K562 (cell line): ENCODE data around the gene DOCK3. TPM values are rescaled to one million over a fixed set of nuclear protein-coding genes. Genes with fewer than 3 reads are reported as not detected.

ENCODE experiments used
- ATAC-seq: fragments of 200-7000 bp; cut with Tn5 transposase; 3 replicates; pipeline ENCODE4 v1.9.1; 2020; ENCODE audit warnings: moderate library complexity
- BruUV-seq: library from RNA; stranded (reverse); fragments of 400-500 nt; replicated peaks from 2 replicates; lab custom pipeline; 2021; lab: Mats Ljungman, UMichigan
- CTCF ChIA-PET: fragments of 300-600 bp; formaldehyde crosslinking; extraction: SDS; loops from one replicate; lab custom pipeline; 2021; ENCODE audit warnings: low intra/inter-chr PET ratio; lab: Yijun Ruan, JAX
- POLR2A ChIA-PET: fragments of 300-600, 350-650 bp; sonication (Branson Sonifier 250); formaldehyde crosslinking; extraction: SDS; loops from one replicate; lab custom pipeline; 2021; ENCODE audit warnings: antibody characterized with exemption, inconsistent platforms; lab: Yijun Ruan, JAX
- DNase-seq, 4 experiments: peaks; one replicate each; pipeline versions ENCODE4 v3.0.0 to v3.0.0-alpha.2; 2011 to 2018; ENCODE audit warnings: low spot score in 3 of 4, mixed read lengths in 3 of 4; ENCODE audit errors: extremely low read depth in 1 of 4
- FAIRE-seq: peaks from 2 replicates; lab custom pipeline; 2011; peaks lifted over from hg19 to GRCh38; lab: Jason Lieb, UNC
- H2AFZ ChIP-seq: 2 replicates; pipeline ENCODE4 v1.6.0; 2011; ENCODE audit warnings: low read depth, low read length, control low read depth, inconsistent platforms
- H3K27ac ChIP-seq: fragments of 200-600 bp; 3 replicates; pipeline ENCODE4 v1.8.0; 2011; ENCODE audit warnings: low read depth, mild to moderate bottlenecking, control low read depth, inconsistent platforms, low read length, moderate library complexity, mixed read lengths; ENCODE audit errors: extremely low read depth
- H3K27me3 ChIP-seq, 2 experiments: fragments of 300-600 bp in 1 of 2; 2 replicates in 1 of 2; 3 replicates in 1 of 2; pipeline versions ENCODE4 v1.6.0 to v1.8.0; 2011; ENCODE audit warnings: inconsistent platforms in 2 of 2, low read length in 2 of 2, mild to moderate bottlenecking in 1 of 2, mixed read lengths in 1 of 2, moderate library complexity in 1 of 2; ENCODE audit not compliant: control insufficient read depth in 2 of 2, insufficient read depth in 2 of 2
- H3K36me3 ChIP-seq: fragments of 300-600 bp; 3 replicates; pipeline ENCODE4 v1.8.0; 2011; ENCODE audit warnings: mild to moderate bottlenecking, low read length, inconsistent platforms; ENCODE audit not compliant: control insufficient read depth, insufficient read depth
- H3K4me1 ChIP-seq, 2 experiments: fragments of 200-600 bp in 1 of 2; replicated peaks in 1 of 2; 2 replicates in 1 of 2; 3 replicates in 1 of 2; pipeline versions ENCODE4 v1.5.1 to v1.8.0; 2011; ENCODE audit warnings: inconsistent platforms in 2 of 2, low read length in 2 of 2, mild to moderate bottlenecking in 1 of 2, mixed read lengths in 1 of 2, moderate library complexity in 1 of 2; ENCODE audit not compliant: control insufficient read depth in 2 of 2, insufficient read depth in 2 of 2
- H3K4me2 ChIP-seq: 2 replicates; pipeline ENCODE4 v1.6.1; 2011; ENCODE audit warnings: low read length, control low read depth, inconsistent platforms, mixed read lengths; ENCODE audit not compliant: insufficient read depth
- H3K4me3 ChIP-seq: fragments of 200-600 bp; sonication (generic), shearing (Covaris generic); 2 replicates; pipeline ENCODE4 v1.5.1; 2016; ENCODE audit warnings: control low read depth, inconsistent platforms
- H3K79me2 ChIP-seq: fragments of 200-600 bp; 3 replicates; pipeline ENCODE4 v1.8.0; 2011; ENCODE audit warnings: low read length, inconsistent platforms; ENCODE audit not compliant: control insufficient read depth, insufficient read depth
- H3K9ac ChIP-seq, 2 experiments: 2 replicates each; pipeline versions ENCODE4 v1.6.0 to v1.6.1; 2011; ENCODE audit warnings: low read depth in 2 of 2, low read length in 2 of 2, control low read depth in 1 of 2, inconsistent platforms in 1 of 2, mild to moderate bottlenecking in 1 of 2, mixed read lengths in 1 of 2; ENCODE audit not compliant: insufficient read depth in 1 of 2
- H3K9me1 ChIP-seq: one replicate; pipeline ENCODE4 v1.6.0; 2011; ENCODE audit warnings: inconsistent platforms, mild to moderate bottlenecking, low read length, moderate library complexity; ENCODE audit not compliant: control insufficient read depth, insufficient read depth
- H3K9me3 ChIP-seq: replicated peaks from 2 replicates; pipeline ENCODE4 v1.5.1; 2011; ENCODE audit warnings: low read depth, low read length, inconsistent platforms; ENCODE audit not compliant: control insufficient read depth, insufficient read depth
- H4K20me1 ChIP-seq: replicated peaks from 2 replicates; pipeline ENCODE4 v1.6.1; 2011; ENCODE audit warnings: low read length, inconsistent platforms, mixed read lengths; ENCODE audit not compliant: control insufficient read depth, insufficient read depth
- ARID1B ChIP-seq: fragments of 450-650 bp; IDR thresholded peaks from 2 replicates; pipeline ENCODE4 v1.6.1; 2016; ENCODE audit warnings: antibody characterized with exemption, mild to moderate bottlenecking, inconsistent platforms
- CCAR2 ChIP-seq: fragments of 200-400 bp; formaldehyde crosslinking; IDR thresholded peaks from 2 replicates; pipeline ENCODE4 v1.6.1; 2017; ENCODE audit warnings: mild to moderate bottlenecking, low read depth, low read length
- GTF2F1 ChIP-seq: IDR thresholded peaks from 2 replicates; pipeline ENCODE4 v1.6.1; 2011; ENCODE audit warnings: low read depth, low read length, improper control_type of control experiment
- HNRNPH1 ChIP-seq: fragments of 200-400 bp; formaldehyde crosslinking; optimal IDR thresholded peaks from 2 replicates; pipeline ENCODE3; 2017; ENCODE audit warnings: low read depth, mild to moderate bottlenecking, low read length, moderate library complexity
- KDM5B ChIP-seq: fragments of 200-600 bp; sonication (generic); IDR thresholded peaks from 2 replicates; pipeline ENCODE4 v1.6.1; 2012; ENCODE audit warnings: low read depth, mild to moderate bottlenecking, moderate library complexity, low read length, control low read depth, inconsistent platforms; ENCODE audit not compliant: insufficient replicate concordance
- NFYB ChIP-seq: IDR thresholded peaks from 2 replicates; pipeline ENCODE4 v1.6.1; 2011; ENCODE audit warnings: mild to moderate bottlenecking, moderate library complexity; ENCODE audit not compliant: insufficient read length; ENCODE audit errors: extremely low read depth
- PHB2 ChIP-seq: fragments of 450-650 bp; IDR thresholded peaks from 2 replicates; pipeline ENCODE4 v1.6.1; 2017; ENCODE audit warnings: low read depth
- RBM22 ChIP-seq: fragments of 200-400 bp; formaldehyde crosslinking; IDR thresholded peaks from 2 replicates; pipeline ENCODE4 v1.6.1; 2018; ENCODE audit warnings: low read length, low read depth; ENCODE audit not compliant: poor library complexity, severe bottlenecking
- SMARCB1 ChIP-seq: IDR thresholded peaks from 2 replicates; pipeline ENCODE4 v1.6.1; 2011; ENCODE audit warnings: improper control_type of control experiment, low read depth; ENCODE audit not compliant: insufficient read length
- SP2 ChIP-seq: IDR thresholded peaks from 2 replicates; pipeline ENCODE4 v1.6.1; 2011; ENCODE audit warnings: mild to moderate bottlenecking, low read depth, low read length, moderate library complexity; ENCODE audit not compliant: poor library complexity, severe bottlenecking; ENCODE audit errors: extremely low read depth
- ZFP91 ChIP-seq: sonication (generic); formaldehyde crosslinking; IDR thresholded peaks from 2 replicates; pipeline ENCODE4 v1.8.0; 2022; ENCODE audit warnings: mild to moderate bottlenecking, missing genetic modification reagents
- ZNF3 ChIP-seq: fragments of 250-450 bp; sonication (Bioruptor Pico); IDR thresholded peaks from 2 replicates; pipeline ENCODE4 v1.5.0; 2021; ENCODE audit warnings: mild to moderate bottlenecking, moderate library complexity
- ZNF707 ChIP-seq: fragments of 250-450 bp; sonication (Bioruptor Pico); conservative IDR thresholded peaks from 2 replicates; pipeline ENCODE4 v1.8.0; 2022; ENCODE audit warnings: inconsistent platforms, mild to moderate bottlenecking, moderate library complexity
- ZNF780A ChIP-seq: fragments of 250-450 bp; sonication (Bioruptor Pico); IDR thresholded peaks from 2 replicates; pipeline ENCODE4 v1.5.0; 2021; ENCODE audit warnings: mild to moderate bottlenecking
- WGBS: fragments of 100-300 bp; shearing (Covaris generic); methylation state at CpG from one replicate; pipeline ENCODE4 v1.1.6; 2016; ENCODE audit warnings: low coverage, mixed read lengths; ENCODE audit not compliant: insufficient coverage; ENCODE audit errors: missing lambda C conversion rate; 5-methylcytosine and 5-hydroxymethylcytosine counted together
- in situ Hi-C: fragments of 300-500 bp; cut with MboI; formaldehyde crosslinking; loops from 4 replicates; pipeline ENCODE4 v1.15.0; 2018; ENCODE audit warnings: inconsistent platforms, mixed read lengths
- intact Hi-C: fragments of 100-400 bp; cut with micrococcal nuclease; formaldehyde crosslinking; loops from 2 replicates; pipeline ENCODE4 v1.14.2; 2022
- polyA plus RNA-seq, 8 experiments: library from polyadenylated mRNA; depleted of rRNA in 4 of 8; stranded (reverse) in 5 of 8; unstranded in 3 of 8; fragments of >200 nt; fragmentation: Nextera tagmentation in 2 of 8; fragmentation: Illumina TruSeq in 1 of 8; extraction: Ambion mirVana in 2 of 8; extraction: Trizol in 1 of 8; gene quantifications; 2 replicates each; pipeline versions ENCODE4 v1.2.1 to v1.2.3, GENCODE V29; 2011 to 2014; ENCODE audit warnings: inconsistent platforms in 1 of 8, missing spikeins in 1 of 8
- total RNA-seq, 7 experiments: library from RNA; depleted of rRNA in 6 of 7; stranded (reverse); fragments of >200 nt in 6 of 7; fragmentation: Illumina TruSeq in 2 of 7; extraction: Trizol in 2 of 7; gene quantifications; 2 replicates each; pipeline versions ENCODE4 v1.2.1 to v1.2.3, GENCODE V29; 2011 to 2021; ENCODE audit warnings: low replicate concordance in 1 of 7
- TF ChIP-seq, protein P1 (sequence below): fragments of 450-650 bp; IDR thresholded peaks from 2 replicates; pipeline ENCODE4 v1.6.1; 2018; ENCODE audit warnings: mild to moderate bottlenecking, low read depth; ENCODE audit not compliant: partially characterized antibody
- TF ChIP-seq, protein P2 (sequence below): sonication (generic); formaldehyde crosslinking; IDR thresholded peaks from 2 replicates; pipeline ENCODE4 v1.8.1; 2023; ENCODE audit warnings: mild to moderate bottlenecking, missing genetic modification reagents

Gene DOCK3
- total and polyA plus RNA-seq, 9 of the 15 experiments (the other 6 are each of a cell fraction or from before 2014, with no cell fraction given): under 0.01 to 0.03 (median 0.01) TPM; not detected in 4

- no peaks in the 10 kb centered on the region for H3K36me3 ChIP-seq
- no peaks in the 10 kb centered on the region for H3K9me3 ChIP-seq
- WGBS: 0% methylated on average over 1 of the region's 2 CpGs
- no peak for DNase-seq
- ATAC-seq: no peak
- intact Hi-C loops: no loop called here
- H3K27ac ChIP-seq: no peak overlapping the region
- TF ChIP-seq ZFP91 (no peak), SMARCB1 (no peak), ZNF707 (no peak), NFYB (no peak), CCAR2 (no peak), KDM5B (no peak), HNRNPH1 (no peak), PHB2 (no peak), GTF2F1 (no peak), ZNF3 (CRISPR knock-in tag) (no peak), RBM22 (no peak), SP2 (no peak), ARID1B (no peak), ZNF780A (CRISPR knock-in tag) (no peak)
- TF ChIP-seq, protein P1, sequence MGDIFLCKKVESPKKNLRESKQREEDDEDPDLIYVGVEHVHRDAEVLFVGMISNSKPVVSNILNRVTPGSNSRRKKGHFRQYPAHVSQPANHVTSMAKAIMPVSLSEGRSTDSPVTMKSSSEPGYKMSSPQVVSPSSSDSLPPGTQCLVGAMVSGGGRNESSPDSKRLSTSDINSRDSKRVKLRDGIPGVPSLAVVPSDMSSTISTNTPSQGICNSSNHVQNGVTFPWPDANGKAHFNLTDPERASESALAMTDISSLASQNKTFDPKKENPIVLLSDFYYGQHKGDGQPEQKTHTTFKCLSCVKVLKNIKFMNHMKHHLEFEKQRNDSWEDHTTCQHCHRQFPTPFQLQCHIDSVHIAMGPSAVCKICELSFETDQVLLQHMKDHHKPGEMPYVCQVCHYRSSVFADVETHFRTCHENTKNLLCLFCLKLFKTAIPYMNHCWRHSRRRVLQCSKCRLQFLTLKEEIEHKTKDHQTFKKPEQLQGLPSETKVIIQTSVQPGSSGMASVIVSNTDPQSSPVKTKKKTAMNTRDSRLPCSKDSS: no peak
- TF ChIP-seq, protein P2, sequence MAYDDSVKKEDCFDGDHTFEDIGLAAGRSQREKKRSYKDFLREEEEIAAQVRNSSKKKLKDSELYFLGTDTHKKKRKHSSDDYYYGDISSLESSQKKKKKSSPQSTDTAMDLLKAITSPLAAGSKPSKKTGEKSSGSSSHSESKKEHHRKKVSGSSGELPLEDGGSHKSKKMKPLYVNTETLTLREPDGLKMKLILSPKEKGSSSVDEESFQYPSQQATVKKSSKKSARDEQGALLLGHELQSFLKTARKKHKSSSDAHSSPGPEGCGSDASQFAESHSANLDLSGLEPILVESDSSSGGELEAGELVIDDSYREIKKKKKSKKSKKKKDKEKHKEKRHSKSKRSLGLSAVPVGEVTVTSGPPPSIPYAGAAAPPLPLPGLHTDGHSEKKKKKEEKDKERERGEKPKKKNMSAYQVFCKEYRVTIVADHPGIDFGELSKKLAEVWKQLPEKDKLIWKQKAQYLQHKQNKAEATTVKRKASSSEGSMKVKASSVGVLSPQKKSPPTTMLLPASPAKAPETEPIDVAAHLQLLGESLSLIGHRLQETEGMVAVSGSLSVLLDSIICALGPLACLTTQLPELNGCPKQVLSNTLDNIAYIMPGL (CRISPR knock-in tag): no peak
- no peaks in the 10 kb centered on the region for H4K20me1 ChIP-seq
- H3K27me3 ChIP-seq: no peaks in the 10 kb centered on the region
- no peak overlapping the region for H2AFZ ChIP-seq
- H3K9me1 ChIP-seq: no peaks in the 10 kb centered on the region
- FAIRE-seq: no peak
- no peak overlapping the region for H3K4me2 ChIP-seq
- no peak overlapping the region for H3K4me3 ChIP-seq
- no peak overlapping the region for H3K9ac ChIP-seq
- BruUV-seq: no TSS peak
- POLR2A ChIA-PET: interaction anchor here (0.5 kb wide), 1 partner anchor 581 kb away, joined by 4 read pairs; no protein-coding TSS in a partner anchor
- in situ Hi-C loops: no loop called here
- H3K4me1 ChIP-seq: no peaks in the 10 kb centered on the region
- CTCF ChIA-PET: no interaction called here
- no peaks in the 10 kb centered on the region for H3K79me2 ChIP-seq
These were observed 448.2 kb downstream of the DOCK3 start for GRCh38 chr3:51122944-51123343.
